HEK293T (cell line): ENCODE results near the gene FBLIM1.

ENCODE experiments used
- CTCF ChIA-PET: fragments of 350-600 bp; formaldehyde crosslinking; extraction: SDS; loops from one replicate; lab custom pipeline; 2021; ENCODE audit warnings: antibody characterized with exemption, inconsistent platforms; lab: Yijun Ruan, JAX
- POLR2A ChIA-PET: fragments of 350-600 bp; formaldehyde crosslinking; extraction: SDS; loops from one replicate; lab custom pipeline; 2020; ENCODE audit warnings: antibody characterized with exemption, inconsistent platforms; lab: Yijun Ruan, JAX
- DNase-seq: peaks from one replicate; pipeline ENCODE4 v3.0.0; 2012; ENCODE audit warnings: mixed read lengths; ENCODE audit errors: extremely low spot score
- ARNT ChIP-seq: fragments of 450-650 bp; IDR thresholded peaks from 2 replicates; pipeline ENCODE4 v1.6.1; 2017; ENCODE audit warnings: mild to moderate bottlenecking
- BHLHE40 ChIP-seq: fragments of 450-650 bp; IDR thresholded peaks from 2 replicates; pipeline ENCODE4 v1.6.1; 2016; ENCODE audit warnings: mild to moderate bottlenecking, moderate library complexity, borderline replicate concordance
- CTBP1 ChIP-seq: fragments of 450-650 bp; IDR thresholded peaks from 2 replicates; pipeline ENCODE4 v1.6.1; 2016; ENCODE audit warnings: borderline replicate concordance
- ELF4 ChIP-seq: fragments of 450-650 bp; IDR thresholded peaks from 2 replicates; pipeline ENCODE4 v1.6.1; 2017; ENCODE audit warnings: antibody characterized with exemption
- FOXK2 ChIP-seq: fragments of 450-650 bp; IDR thresholded peaks from 2 replicates; pipeline ENCODE4 v1.6.1; 2016; ENCODE audit warnings: mild to moderate bottlenecking
- L3MBTL2 ChIP-seq: fragments of 450-650 bp; conservative IDR thresholded peaks from 2 replicates; pipeline ENCODE4 v1.6.1; 2016; ENCODE audit warnings: mild to moderate bottlenecking
- PKNOX1 ChIP-seq: fragments of 450-650 bp; IDR thresholded peaks from 2 replicates; pipeline ENCODE4 v1.6.1; 2016
- SP1 ChIP-seq: fragments of 450-650 bp; IDR thresholded peaks from 2 replicates; pipeline ENCODE4 v1.6.1; 2017
- SUZ12 ChIP-seq: fragments of 450-650 bp; IDR thresholded peaks from 2 replicates; pipeline ENCODE4 v1.6.1; 2016; ENCODE audit warnings: mild to moderate bottlenecking
- TARDBP ChIP-seq: fragments of 450-650 bp; IDR thresholded peaks from 2 replicates; pipeline ENCODE4 v1.6.1; 2016
- ZNF384 ChIP-seq: fragments of 450-650 bp; IDR thresholded peaks from 2 replicates; pipeline ENCODE4 v1.6.1; 2016

FBLIM1 gene

GRCh38 chr1:15835741-15836510 lies 77.3 kb downstream of the FBLIM1 start:
- peak; percentile 88 for DNase-seq
- POLR2A ChIA-PET, result interaction anchor here (1.0 to 4.4 kb wide), 5 partner anchors 9 to 44 kb away, joined by 3 to 68 read pairs (median 5); partner anchors contain the start of gene SPEN
- CTCF ChIA-PET, result no interaction called here
- no peak for TF ChIP-seq FOXK2
- peak; percentile 74 for TF ChIP-seq L3MBTL2
- TF ChIP-seq ARNT, result 0 out of 2 replicates have a peak, but pooled peaks have one; percentile 15
- TF ChIP-seq CTBP1, result peak; percentile 58; the same call in 1 of the 2 replicates
- TF ChIP-seq ZNF384, result no peak
- TF ChIP-seq BHLHE40, result no peak
- no peak for TF ChIP-seq ELF4
- TF ChIP-seq SUZ12, result no peak
- TF ChIP-seq TARDBP, result peak; percentile 73; the same call in 1 of the 2 replicates
- TF ChIP-seq PKNOX1, result no peak; the same call in 1 of the 2 replicates
- TF ChIP-seq SP1, result no peak
